Lung (tissue), 12 donors: Measurements from ENCODE around the gene ZNRF1. TPM values are rescaled to one million over a fixed set of nuclear protein-coding genes. Genes with fewer than 3 reads are reported as not detected.

Experiments used
- ATAC-seq: fragments of 200-7000 bp; cut with Tn5 transposase; one replicate; pipeline ENCODE4 v1.9.1; 2020; ENCODE audit warnings: moderate number of reproducible peaks; ENCODE audit not compliant: insufficient read depth, low FRiP score
- DNase-seq, 3 donors: peaks; one replicate each; pipeline ENCODE4 v3.0.0-alpha.2; 2013 to 2017
- H3K27ac ChIP-seq, 2 donors: one replicate each; pipeline ENCODE4 v1.5.1; 2013; ENCODE audit warnings: mild to moderate bottlenecking in 2 of 2, moderate library complexity in 2 of 2, control low read depth in 1 of 2, inconsistent platforms in 1 of 2, low read depth in 1 of 2, low read length in 1 of 2
- H3K27me3 ChIP-seq, 3 donors: one replicate each; pipeline ENCODE4 v1.5.1; 2013; ENCODE audit warnings: low read length in 2 of 3; ENCODE audit not compliant: control insufficient read depth in 3 of 3, insufficient read depth in 3 of 3
- H3K36me3 ChIP-seq, 4 donors: one replicate each; pipeline ENCODE4 v1.5.1; 2013; ENCODE audit warnings: low read length in 4 of 4, mild to moderate bottlenecking in 1 of 4, moderate library complexity in 1 of 4; ENCODE audit not compliant: control insufficient read depth in 4 of 4, insufficient read depth in 4 of 4
- H3K4me1 ChIP-seq, 5 donors: one replicate each; pipeline ENCODE4 v1.5.1; 2013; ENCODE audit warnings: low read length in 5 of 5, mild to moderate bottlenecking in 2 of 5, moderate library complexity in 1 of 5; ENCODE audit not compliant: control insufficient read depth in 5 of 5, insufficient read depth in 5 of 5
- H3K4me3 ChIP-seq: one replicate; pipeline ENCODE4 v1.5.1; 2013; ENCODE audit warnings: mild to moderate bottlenecking, control low read depth, moderate library complexity
- H3K9ac ChIP-seq, 2 donors: one replicate each; pipeline ENCODE4 v1.5.1; 2013; ENCODE audit warnings: low read length in 2 of 2, control low read depth in 1 of 2; ENCODE audit not compliant: insufficient read depth in 1 of 2
- H3K9me3 ChIP-seq, 4 donors: one replicate each; pipeline ENCODE4 v1.5.1; 2013; ENCODE audit warnings: low read length in 3 of 4, mild to moderate bottlenecking in 1 of 4, moderate library complexity in 1 of 4; ENCODE audit not compliant: control insufficient read depth in 4 of 4, insufficient read depth in 3 of 4
- WGBS, 2 donors: extraction: QIAGEN DNeasy Blood & Tissue Kit; methylation state at CpG; one replicate each; pipeline ENCODE4 v1.1.7; 2013; 5-methylcytosine and 5-hydroxymethylcytosine counted together
- polyA plus RNA-seq, 2 donors: library from polyadenylated mRNA; stranded (reverse); fragments of 200-250 nt; gene quantifications; one replicate each; pipeline ENCODE4 v1.2.1, GENCODE V29; 2013
- total RNA-seq, 2 donors: library from RNA; depleted of rRNA in 1 of 2; stranded (reverse); fragments of >200 nt in 1 of 2; gene quantifications; one replicate each; pipeline ENCODE4 v1.2.1, GENCODE V29; 2014 to 2021
- TF ChIP-seq, protein P1 (sequence below): IDR thresholded peaks from 2 replicates; pipeline ENCODE4 v1.5.1; 2012; ENCODE audit warnings: mild to moderate bottlenecking; ENCODE audit errors: control extremely low read depth, extremely low read depth
- donor health status: control.
- donor health status: control.
- donor health status: Bipolar disorder and iron deficiency.
- donor health status: healthy.
- donor health status: DM: yes; HTN: yes; CAD: no.

The ZNRF1 gene
- total and polyA plus RNA-seq, 4 donors, result 8.9 to 25.1 (median 16.2) TPM

DNA sequence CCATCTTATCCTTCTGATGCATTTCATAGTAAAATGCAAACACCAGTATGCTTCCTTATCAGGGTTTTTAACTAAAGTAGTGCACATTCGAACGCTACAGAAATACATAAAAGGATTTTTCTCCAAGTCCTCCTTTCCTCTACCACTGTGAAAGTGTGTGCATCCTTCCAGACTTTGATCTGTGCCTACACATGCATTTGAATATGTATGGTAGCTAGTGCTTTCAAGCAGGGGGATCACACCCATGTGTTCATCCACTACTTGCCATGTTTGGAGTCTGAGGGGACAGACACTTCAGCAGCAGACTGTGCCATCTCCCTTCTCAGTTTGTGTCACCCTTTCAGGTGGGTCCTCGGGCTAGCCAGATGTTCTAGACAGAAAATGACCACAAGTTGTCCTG lies 102.8 kb downstream of the ZNRF1 start:
- no peak for ATAC-seq

DNA sequence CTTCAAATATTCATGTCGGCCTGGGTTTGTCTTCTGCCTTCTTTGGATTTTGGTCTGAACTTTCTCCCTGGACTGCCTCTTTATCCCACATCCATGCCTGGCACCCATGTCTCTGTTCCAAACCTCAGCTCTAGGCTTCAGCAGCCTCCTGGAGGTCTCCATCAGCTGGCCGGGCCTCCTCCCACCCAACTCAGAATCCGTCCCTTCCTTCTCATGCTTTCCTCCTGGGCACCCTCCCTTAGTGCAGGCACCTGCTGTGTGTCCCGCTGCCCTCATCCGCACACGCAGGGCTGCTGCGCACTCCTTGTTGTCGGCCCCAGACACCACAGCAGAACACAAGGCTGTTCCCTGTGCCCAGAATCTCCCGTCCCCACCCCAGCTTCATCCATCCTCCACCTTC lies 103.8 kb downstream of the ZNRF1 start:
- Histone ChIP-seq H3K9ac (no peak overlapping the region), H3K27ac (no peak overlapping the region), H3K9me3 (no peaks in the 10 kb centered on the region), H3K36me3 (peaks cover 0 to 4% (median 1%) of the 10 kb centered on the region in 4 donors), H3K4me3 (no peak overlapping the region), H3K4me1 (peaks cover 0 to 61% (median 29%) of the 10 kb centered on the region in 5 donors), H3K27me3 (no peaks in the 10 kb centered on the region)
- TF ChIP-seq, protein P1, sequence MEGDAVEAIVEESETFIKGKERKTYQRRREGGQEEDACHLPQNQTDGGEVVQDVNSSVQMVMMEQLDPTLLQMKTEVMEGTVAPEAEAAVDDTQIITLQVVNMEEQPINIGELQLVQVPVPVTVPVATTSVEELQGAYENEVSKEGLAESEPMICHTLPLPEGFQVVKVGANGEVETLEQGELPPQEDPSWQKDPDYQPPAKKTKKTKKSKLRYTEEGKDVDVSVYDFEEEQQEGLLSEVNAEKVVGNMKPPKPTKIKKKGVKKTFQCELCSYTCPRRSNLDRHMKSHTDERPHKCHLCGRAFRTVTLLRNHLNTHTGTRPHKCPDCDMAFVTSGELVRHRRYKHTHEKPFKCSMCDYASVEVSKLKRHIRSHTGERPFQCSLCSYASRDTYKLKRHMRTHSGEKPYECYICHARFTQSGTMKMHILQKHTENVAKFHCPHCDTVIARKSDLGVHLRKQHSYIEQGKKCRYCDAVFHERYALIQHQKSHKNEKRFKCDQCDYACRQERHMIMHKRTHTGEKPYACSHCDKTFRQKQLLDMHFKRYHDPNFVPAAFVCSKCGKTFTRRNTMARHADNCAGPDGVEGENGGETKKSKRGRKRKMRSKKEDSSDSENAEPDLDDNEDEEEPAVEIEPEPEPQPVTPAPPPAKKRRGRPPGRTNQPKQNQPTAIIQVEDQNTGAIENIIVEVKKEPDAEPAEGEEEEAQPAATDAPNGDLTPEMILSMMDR, result no peak
- 95 to 98% methylated on average over 9 of the region's 9 CpGs for WGBS, 2 donors
- DNase-seq, result no peak
- no peak for ATAC-seq

More for the DNA sequence above, 102.8 kb downstream of the ZNRF1 start:
- no peak overlapping the region for H3K4me3 ChIP-seq
- WGBS, 2 donors, result 91 to 94% methylated on average over 3 of the region's 3 CpGs
- H3K27me3 ChIP-seq, result no peaks in the 10 kb centered on the region
- TF ChIP-seq, protein P1, result no peak
- peaks cover 0 to under 1% (median 0%) of the 10 kb centered on the region in 4 donors for H3K36me3 ChIP-seq
- no peak for DNase-seq
- no peaks in the 10 kb centered on the region for H3K9me3 ChIP-seq
- H3K27ac ChIP-seq, result no peak overlapping the region
- peaks cover 0 to 59% (median 29%) of the 10 kb centered on the region in 5 donors for H3K4me1 ChIP-seq
- no peak overlapping the region for H3K9ac ChIP-seq

DNA sequence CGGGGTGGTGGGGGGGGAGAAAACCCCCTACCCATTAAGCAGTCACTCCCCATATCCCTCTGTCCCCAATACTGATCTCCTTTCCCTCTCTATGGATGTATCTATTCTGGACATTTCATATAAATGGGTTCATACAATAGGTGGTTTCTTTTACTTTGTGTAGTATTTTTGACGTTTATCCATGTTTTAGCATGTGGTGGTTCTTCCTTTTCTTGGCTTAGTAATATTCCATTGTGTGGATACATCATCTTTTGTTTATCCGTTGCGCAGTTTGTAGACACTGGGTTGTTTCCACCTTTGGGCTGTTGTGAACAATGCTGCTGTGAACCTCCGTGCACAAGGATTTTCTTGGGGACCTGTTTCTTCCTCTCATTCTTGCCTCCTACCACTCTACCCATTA lies 105.2 kb downstream of the ZNRF1 start:
- TF ChIP-seq, protein P1, result no peak
- Histone ChIP-seq H3K4me3 (no peak overlapping the region), H3K27ac (no peak overlapping the region), H3K36me3 (peaks cover 0 to 4% (median 1%) of the 10 kb centered on the region in 4 donors), H3K9ac (no peak overlapping the region), H3K27me3 (no peaks in the 10 kb centered on the region), H3K9me3 (no peaks in the 10 kb centered on the region), H3K4me1 (peaks cover 0 to 60% (median 29%) of the 10 kb centered on the region in 5 donors)
- DNase-seq (no peak), ATAC-seq (no peak)
- 93 to 95% methylated on average over 5 of the region's 5 CpGs for WGBS, 2 donors

DNA sequence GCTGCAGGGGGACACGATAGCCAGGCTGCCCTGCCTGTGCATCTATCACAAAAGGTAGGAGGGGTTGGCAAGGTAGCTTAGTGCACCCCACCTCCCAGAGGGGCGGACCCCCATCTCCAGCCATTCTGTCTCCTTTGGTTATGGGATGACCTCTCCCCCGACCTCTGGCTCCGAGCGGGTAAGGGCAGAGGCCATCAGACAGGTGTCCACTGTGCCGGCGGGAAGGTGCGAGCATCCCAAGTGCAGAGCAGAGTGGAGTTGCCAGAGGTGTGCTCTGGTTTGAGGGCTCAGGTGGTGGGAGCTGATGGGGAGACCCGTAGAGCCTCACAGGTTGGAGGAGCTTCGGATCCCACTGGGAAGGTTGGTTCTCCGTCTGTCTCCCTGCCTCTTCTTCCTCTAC lies 106.0 kb downstream of the ZNRF1 start:
- Histone ChIP-seq H3K9ac (no peak overlapping the region), H3K27me3 (no peaks in the 10 kb centered on the region), H3K4me3 (no peak overlapping the region), H3K27ac (peak overlapping the region; percentile 37 to 77), H3K4me1 (peaks cover 0 to 60% (median 30%) of the 10 kb centered on the region in 5 donors), H3K9me3 (no peaks in the 10 kb centered on the region), H3K36me3 (peaks cover 0 to 4% (median 1%) of the 10 kb centered on the region in 4 donors)
- TF ChIP-seq, protein P1, result no peak
- no peak for DNase-seq
- 90 to 93% methylated on average over 11 of the region's 11 CpGs for WGBS, 2 donors
- no peak for ATAC-seq
